Stimulated activated CD4-positive, alpha-beta T cell treated with anti-CD3 and anti-CD28 coated beads, Interleukin-12 subunit alpha, Interleukin-12 subunit beta, amount 100 ng/mL, for 4 hours (primary cell): ENCODE data around the gene DIP2B.
"Not testable (repeated sequence)": the region's sequence is repeated elsewhere in the genome, so short reads cannot be mapped to it uniquely, and the experiment has no call there.

ENCODE experiments used
- DNase-seq: peaks from one replicate; pipeline ENCODE4 v3.0.0-alpha.2; 2020

Gene DIP2B

GRCh38 chr12:50640321-50640939 is 135.6 kb downstream of the DIP2B start:
- no peak for DNase-seq

DNA sequence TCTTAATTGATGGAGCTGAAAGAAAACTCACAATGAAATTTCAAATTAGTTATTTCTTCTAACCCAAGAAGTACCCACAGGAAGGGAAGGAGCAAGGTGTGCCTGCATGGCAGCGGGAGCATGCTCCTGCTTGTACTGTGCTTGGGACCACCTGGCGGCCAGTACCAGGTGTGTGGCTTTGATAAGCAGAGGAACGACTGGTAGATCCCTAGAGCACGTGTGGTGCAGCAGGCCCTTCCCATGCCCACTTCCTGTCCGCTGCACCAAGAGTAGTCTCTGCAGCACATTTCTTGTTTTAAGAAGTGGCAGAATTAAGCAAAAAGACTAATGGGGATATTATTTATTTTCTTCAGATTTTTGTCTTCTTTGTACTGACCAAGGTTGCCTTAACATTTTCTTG is 136.8 kb downstream of the DIP2B start:
- no peak for DNase-seq

- DNase-seq: no peak
These were observed 137.3 kb downstream of the DIP2B start for GRCh38 chr12:50642035-50642451.

GRCh38 chr12:50642761-50643160 is 138.0 kb downstream of the DIP2B start:
- DNase-seq: no peak

DNA sequence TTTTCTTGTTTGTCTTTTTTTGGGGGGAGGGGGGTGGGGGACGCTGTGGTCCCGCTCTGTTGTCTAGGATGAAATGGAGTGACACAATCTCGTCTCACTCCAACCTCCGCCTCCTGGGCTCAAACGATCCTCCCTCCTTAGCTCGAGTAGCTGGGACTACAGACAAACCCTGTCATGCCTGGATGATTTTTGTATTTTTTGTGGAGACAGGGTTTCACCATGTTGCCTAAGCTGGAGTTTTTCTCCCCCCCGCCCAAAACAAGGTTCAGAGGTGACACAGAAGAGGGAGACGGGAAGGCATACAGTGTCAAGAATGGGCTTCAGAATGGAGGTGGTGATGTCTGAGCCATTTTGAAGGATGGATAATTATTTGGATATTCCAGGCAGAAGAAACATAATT is 142.2 kb downstream of the DIP2B start:
- no peak for DNase-seq

DNA sequence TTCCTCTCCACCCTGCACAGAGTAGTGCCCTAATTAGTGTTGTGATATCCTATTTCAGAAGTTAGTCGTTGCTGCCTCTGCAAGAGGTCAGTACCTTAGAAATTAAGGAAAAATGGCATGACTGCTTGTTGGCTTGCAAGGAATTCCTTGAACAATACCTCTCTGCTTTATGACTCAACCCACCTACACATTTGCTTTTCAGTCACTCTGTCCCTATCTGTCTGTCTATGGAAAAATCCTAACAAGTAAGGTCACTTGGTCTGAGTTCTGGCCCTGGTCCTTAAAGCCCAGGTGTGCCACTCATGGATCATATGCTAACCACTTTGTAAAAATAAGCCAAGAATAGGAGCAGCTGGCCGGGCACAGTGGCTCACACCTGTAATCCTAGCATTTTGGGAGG is 142.7 kb downstream of the DIP2B start:
- DNase-seq: no peak

- DNase-seq: no peak
These were observed 145.5 kb downstream of the DIP2B start for GRCh38 chr12:50650285-50650684.

DNA sequence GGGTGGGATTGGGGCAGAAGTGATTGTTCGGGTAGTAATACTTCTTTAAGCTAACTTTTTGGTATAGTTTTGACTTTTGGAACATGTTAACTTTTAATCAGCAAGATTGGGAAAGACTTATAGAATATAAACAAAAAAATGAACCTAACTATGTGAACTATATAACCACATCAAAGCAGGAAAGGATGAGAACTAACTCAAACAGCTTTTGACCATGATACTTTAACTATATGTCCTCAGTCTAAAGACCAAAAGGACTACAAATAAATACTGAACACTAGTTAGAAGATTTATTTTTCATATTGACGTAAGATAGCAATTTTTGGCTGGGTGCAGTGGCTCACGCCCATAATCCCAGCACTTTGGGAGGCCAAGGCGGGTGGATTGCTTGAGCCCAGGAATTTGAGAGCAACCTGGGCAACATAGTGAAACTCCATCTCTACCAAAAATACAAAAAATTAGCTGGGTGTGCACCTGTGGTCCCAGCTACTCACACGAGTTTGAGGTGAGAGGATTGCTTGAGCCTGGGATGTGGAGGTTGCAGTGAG is 150.7 kb downstream of the DIP2B start:
- no peak for DNase-seq

DNA sequence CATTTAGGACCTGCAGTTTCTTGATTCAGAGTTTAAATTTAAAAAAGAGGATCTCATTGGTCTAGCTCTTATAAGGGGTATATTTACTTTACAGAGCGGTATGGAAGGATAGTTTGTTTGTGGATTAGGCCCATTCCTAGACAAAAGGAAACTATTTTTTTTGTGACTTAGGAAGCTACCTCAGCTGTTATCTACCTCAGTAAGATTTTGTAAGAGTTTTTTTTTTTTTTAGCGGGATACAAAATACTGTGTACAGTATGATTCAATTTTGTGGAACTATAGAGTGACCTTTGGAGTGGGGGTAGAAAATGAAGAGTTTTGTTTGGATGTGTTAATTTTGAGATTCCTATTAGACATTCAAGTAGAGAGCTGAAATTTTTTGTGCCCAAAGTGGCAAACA is 154.5 kb downstream of the DIP2B start:
- no peak for DNase-seq

DNA sequence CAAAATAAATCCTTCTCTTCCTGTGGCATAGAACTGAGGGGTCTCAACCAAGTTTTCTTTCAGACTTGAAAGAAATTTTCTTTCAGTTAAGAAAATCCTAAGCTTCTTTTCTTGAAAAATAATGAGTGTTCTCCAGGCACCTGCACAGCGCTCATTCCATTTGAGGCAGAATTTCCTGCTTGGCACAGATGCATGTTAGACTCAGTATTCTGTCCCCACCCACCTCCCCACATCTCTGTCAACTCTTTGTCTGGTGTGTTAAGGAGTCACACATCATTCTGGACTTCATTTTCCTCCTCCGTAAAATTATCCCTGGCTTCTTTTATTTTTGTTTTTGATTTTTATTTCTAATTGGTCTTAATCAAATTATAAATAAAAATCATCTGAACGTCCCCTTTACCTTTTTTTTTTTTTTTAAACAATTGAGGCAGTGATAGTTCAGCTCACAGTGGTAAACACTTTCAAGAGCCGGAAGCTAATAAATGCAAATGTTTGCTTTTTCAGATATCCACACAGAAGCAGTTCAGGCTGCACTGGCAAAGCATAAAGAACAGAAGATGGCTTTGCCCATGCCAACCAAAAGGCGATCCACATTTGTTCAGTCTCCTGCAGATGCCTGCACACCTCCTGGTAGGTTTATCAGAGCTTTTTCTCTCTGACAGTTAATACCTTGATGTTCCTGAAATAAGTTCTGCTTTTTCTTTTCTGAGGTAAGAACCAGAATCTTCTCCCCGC is 155.1 kb downstream of the DIP2B start:
- no peak for DNase-seq

DNA sequence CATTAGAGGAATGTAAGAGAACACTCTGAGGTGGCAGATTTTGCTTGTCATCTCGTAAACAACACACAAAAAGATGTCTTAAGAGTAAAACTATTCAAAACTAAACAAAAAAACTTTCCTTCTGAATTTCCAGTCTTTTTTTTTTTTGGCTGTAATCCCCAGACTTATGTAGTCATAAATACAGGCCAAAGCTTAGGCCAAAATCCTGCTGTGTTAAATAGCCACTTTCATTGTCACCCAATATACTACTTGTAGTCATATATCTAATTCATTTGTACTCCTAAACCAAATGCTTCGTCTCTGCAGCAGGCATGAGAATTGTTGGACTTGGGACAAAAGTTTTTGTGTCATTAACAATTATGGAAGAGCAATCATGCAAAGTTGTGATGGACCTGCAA is 155.6 kb downstream of the DIP2B start:
- DNase-seq: no peak

DNA sequence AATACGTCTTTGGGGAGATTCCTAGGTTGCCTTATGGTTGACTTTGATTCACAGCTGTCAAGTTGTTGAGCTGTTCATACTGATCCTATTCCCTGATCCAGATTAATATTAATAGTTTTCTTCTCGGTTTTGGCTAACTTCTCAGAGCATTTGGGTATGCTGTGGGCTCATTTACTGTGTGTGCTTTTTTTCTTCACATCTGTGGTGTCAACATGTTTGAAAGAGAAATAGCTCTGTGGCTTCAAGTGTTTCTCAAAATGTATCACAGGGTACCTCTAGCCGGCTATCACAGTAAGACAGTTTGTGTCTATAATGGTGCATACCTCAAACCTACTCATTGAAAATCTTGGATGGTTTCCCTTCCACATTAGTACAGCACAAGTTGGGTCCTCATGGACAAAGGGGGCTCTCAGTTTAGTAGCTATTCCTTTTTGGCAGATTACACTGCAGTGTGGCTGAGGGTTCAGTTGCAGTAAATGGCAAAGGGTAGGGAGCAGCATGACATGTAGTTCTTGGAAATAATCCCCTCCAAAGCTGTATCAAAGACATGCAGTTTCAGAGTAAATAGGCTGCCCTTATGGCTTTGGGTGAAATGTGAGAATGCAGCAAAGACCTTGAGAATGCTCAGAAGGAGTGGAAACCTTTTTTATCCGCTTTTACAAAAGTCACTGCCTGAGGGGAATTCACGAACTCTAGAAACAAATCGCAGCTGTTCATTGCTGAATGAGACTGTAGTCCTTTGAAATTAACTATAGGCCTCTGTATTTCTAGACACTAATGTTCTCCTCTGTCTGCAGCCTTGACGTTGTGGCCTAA is 156.7 kb downstream of the DIP2B start:
- no peak for DNase-seq

DNA sequence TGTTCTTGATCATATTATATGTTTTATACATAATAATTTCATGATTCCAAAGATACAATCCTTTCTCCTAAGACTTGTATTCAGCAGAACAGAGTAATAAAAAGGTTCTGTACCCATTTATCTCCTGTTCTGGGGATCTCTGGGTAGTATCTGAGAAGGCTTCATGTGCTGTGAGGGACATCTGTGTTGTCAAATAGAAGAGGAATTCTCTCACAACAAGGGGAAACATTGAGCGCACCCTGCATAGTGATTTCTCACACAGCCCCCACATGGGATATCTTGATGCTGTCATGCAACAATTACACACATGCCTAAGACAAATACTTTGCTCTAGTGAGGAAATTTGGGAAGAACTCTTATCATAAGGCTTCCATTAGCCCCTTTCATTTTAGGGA is 157.3 kb downstream of the DIP2B start:
- no peak for DNase-seq

- DNase-seq: no peak
These were observed 160.4 kb downstream of the DIP2B start for GRCh38 chr12:50665170-50665569.

- DNase-seq: no peak
These were observed 160.8 kb downstream of the DIP2B start for GRCh38 chr12:50665609-50666008.

GRCh38 chr12:50666023-50666422 is 161.2 kb downstream of the DIP2B start:
- no peak for DNase-seq

- no peak for DNase-seq
These were observed 167.4 kb downstream of the DIP2B start for GRCh38 chr12:50672158-50672557.

GRCh38 chr12:50676756-50677155 is 172.0 kb downstream of the DIP2B start:
- no peak for DNase-seq

GRCh38 chr12:50677858-50678257 is 173.1 kb downstream of the DIP2B start:
- DNase-seq: no peak

GRCh38 chr12:50678650-50679365 is 174.0 kb downstream of the DIP2B start:
- DNase-seq: no peak

DNA sequence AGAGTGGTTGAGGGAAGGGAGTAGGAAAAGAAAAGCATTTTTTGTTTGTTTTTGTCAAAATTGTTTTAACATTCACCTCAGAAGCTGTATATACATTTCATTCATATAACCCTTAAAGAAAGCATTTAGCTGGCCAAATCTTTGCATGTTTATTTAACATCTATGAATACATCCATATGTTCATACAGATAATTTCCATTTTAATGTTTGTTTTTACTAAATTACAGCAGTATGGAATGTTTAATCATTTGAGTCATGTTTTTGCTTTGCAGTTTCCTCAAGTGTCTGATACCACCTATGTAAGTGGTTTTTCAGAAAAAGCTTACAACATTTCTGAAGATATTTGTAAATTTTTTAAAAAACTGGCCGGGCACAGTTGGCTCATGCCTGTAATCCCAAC is 174.8 kb downstream of the DIP2B start:
- no peak for DNase-seq

GRCh38 chr12:50681064-50681463 is 176.3 kb downstream of the DIP2B start:
- DNase-seq: not testable (repeated sequence)

DNA sequence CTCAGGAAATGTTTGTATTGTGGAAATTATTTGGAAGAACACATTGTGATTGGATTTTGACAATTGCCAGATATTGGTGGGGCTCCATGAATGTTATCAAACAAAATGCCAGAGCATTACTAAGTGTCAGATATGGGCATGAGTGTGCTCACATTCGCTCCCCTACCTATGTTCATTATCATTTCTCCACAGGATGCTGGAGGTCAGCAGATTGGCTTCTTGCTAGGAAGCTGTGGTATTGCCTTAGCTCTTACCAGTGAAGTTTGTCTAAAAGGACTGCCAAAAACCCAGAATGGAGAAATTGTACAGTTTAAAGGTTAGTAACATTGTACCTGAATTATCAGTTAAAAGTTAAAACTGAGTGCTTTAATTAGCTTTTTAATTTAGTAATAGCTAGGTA is 180.9 kb downstream of the DIP2B start:
- no peak for DNase-seq
